Neural crest cell (in vitro differentiated cells): Measurements from ENCODE around the gene SLC28A3. TPM values are rescaled to one million over a fixed set of nuclear protein-coding genes. Genes with fewer than 3 reads are reported as not detected.

Source experiments
- DNase-seq: peaks from one replicate; pipeline ENCODE4 v3.0.0; 2021; ENCODE audit warnings: low read depth, mixed read lengths, low spot score
- H3K27ac Mint-ChIP-seq: one replicate; pipeline ENCODE4 v1.8.0; 2021; ENCODE audit warnings: mild to moderate bottlenecking, mixed read lengths; ENCODE audit not compliant: unreplicated experiment
- H3K27me3 Mint-ChIP-seq: 2 replicates; pipeline ENCODE4 v1.8.0; 2021; ENCODE audit warnings: low read depth, mild to moderate bottlenecking, mixed read lengths
- H3K36me3 Mint-ChIP-seq: 2 replicates; pipeline ENCODE4 v1.8.0; 2021; ENCODE audit warnings: low read depth, mild to moderate bottlenecking, mixed read lengths
- H3K4me1 Mint-ChIP-seq: 2 replicates; pipeline ENCODE4 v1.8.0; 2021; ENCODE audit warnings: mixed read lengths
- H3K4me3 Mint-ChIP-seq: one replicate; pipeline ENCODE4 v1.8.0; 2021; ENCODE audit warnings: mild to moderate bottlenecking, mixed read lengths
- H3K9me3 Mint-ChIP-seq: 2 replicates; pipeline ENCODE4 v1.8.0; 2021; ENCODE audit warnings: mixed read lengths
- total RNA-seq: library from RNA; stranded (reverse); gene quantifications from 2 replicates; pipeline ENCODE4 v1.2.1, GENCODE V29; 2021
- TF ChIP-seq, protein P1 (sequence below): fragments of 200-600 bp; sonication (generic); conservative IDR thresholded peaks from 2 replicates; pipeline ENCODE4 v1.5.0; 2021; ENCODE audit warnings: antibody characterized with exemption, mild to moderate bottlenecking

SLC28A3 gene
- total RNA-seq, 1 donor from 2014 or later, result not detected

DNA sequence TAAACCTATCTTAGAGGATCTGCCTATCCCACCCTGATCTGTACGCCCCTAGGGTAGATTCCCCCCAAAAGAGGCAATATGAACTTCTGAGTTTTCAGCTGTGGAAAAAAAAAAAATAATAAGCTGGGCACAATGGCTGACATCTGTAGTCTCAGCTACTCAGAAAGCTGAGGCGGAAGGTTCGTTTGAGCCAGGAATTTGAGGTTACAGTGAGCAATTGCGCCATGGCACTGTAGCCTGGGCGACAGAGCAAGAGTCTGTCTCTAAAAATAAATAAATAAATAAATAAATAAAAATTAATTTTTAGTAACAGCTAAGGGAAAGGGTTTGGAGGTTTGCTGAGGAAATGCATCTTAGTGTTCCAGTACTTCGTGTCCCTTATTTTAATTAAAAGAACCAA is 21.1 kb upstream of the SLC28A3 start:
- Mint-ChIP-seq H3K4me1 (no peaks in the 10 kb centered on the region), H3K27ac (no peak overlapping the region), H3K9me3 (no peaks in the 10 kb centered on the region), H3K36me3 (no peaks in the 10 kb centered on the region), H3K4me3 (no peak overlapping the region), H3K27me3 (no peaks in the 10 kb centered on the region)
- no peak for DNase-seq
- TF ChIP-seq, protein P1, sequence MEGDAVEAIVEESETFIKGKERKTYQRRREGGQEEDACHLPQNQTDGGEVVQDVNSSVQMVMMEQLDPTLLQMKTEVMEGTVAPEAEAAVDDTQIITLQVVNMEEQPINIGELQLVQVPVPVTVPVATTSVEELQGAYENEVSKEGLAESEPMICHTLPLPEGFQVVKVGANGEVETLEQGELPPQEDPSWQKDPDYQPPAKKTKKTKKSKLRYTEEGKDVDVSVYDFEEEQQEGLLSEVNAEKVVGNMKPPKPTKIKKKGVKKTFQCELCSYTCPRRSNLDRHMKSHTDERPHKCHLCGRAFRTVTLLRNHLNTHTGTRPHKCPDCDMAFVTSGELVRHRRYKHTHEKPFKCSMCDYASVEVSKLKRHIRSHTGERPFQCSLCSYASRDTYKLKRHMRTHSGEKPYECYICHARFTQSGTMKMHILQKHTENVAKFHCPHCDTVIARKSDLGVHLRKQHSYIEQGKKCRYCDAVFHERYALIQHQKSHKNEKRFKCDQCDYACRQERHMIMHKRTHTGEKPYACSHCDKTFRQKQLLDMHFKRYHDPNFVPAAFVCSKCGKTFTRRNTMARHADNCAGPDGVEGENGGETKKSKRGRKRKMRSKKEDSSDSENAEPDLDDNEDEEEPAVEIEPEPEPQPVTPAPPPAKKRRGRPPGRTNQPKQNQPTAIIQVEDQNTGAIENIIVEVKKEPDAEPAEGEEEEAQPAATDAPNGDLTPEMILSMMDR, result no peak

DNA sequence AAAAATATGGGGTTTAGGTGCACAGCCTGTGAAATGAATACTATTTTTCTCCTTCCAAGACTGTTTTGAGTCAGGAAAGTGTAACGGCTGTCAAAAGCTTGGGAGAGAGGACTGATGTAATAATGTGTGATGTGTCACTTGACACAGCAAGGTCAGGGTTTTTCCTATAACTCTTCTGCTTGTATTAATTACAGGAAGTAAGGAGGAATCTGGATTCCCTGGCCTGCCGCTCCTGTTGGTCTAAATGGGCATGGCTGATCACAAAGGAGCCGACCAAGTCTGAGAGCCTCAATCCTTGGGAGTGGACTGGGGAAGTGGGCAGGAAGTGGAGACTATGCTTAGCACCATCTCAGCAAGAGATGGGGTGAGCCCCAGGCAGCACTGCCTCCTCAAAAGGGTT is 16.7 kb upstream of the SLC28A3 start:
- no peaks in the 10 kb centered on the region for H3K4me1 Mint-ChIP-seq
- H3K4me3 Mint-ChIP-seq, result no peak overlapping the region
- H3K9me3 Mint-ChIP-seq, result no peaks in the 10 kb centered on the region
- no peaks in the 10 kb centered on the region for H3K36me3 Mint-ChIP-seq
- DNase-seq, result no peak
- H3K27ac Mint-ChIP-seq, result no peak overlapping the region
- H3K27me3 Mint-ChIP-seq, result no peaks in the 10 kb centered on the region
- TF ChIP-seq, protein P1, result no peak

DNA sequence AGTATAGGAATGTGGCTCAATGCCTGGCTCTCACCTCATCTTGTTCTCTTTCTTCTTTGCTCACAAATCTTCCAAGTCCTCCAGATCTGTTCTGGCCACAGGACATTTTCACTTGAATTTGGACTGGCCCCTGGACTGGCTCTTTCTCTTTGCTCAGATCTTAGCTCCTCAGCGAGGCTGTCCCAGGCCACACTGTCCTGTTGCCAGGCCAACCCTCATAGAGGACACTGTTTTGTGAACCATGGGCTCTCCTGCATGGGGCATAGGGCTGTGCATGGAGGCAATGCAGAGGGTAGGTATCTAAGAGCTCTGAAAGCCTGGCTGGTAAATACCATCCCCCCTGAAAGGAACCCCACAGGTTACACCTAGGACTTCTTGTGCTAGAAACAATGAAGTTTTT is 13.5 kb upstream of the SLC28A3 start:
- TF ChIP-seq, protein P1, result no peak
- no peak for DNase-seq
- Mint-ChIP-seq H3K27ac (no peak overlapping the region), H3K4me1 (no peaks in the 10 kb centered on the region), H3K9me3 (no peaks in the 10 kb centered on the region), H3K4me3 (no peak overlapping the region), H3K27me3 (no peaks in the 10 kb centered on the region), H3K36me3 (no peaks in the 10 kb centered on the region)

DNA sequence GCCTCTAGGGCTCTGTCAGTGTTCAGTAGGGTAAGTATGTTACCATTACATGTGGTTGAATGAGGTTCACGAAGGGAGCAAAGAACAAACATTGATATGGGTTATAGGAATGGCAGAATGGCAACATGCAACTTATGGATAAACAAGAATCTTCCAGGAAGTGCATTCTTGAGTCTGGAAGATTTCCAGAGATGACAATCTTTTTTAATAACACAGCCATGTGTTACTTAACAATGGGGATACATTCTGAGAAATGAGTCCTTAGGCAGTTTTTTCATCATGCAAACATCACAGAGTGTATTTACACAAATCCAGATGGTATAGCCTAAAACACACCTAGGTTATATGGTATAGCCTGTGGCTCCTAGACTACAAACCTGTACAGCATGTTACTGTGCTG is 9.1 kb upstream of the SLC28A3 start:
- H3K9me3 Mint-ChIP-seq, result no peaks in the 10 kb centered on the region
- no peaks in the 10 kb centered on the region for H3K36me3 Mint-ChIP-seq
- H3K27me3 Mint-ChIP-seq, result no peaks in the 10 kb centered on the region
- no peaks in the 10 kb centered on the region for H3K4me1 Mint-ChIP-seq
- TF ChIP-seq, protein P1, result no peak
- H3K27ac Mint-ChIP-seq, result no peak overlapping the region
- no peak for DNase-seq
- H3K4me3 Mint-ChIP-seq, result no peak overlapping the region

DNA sequence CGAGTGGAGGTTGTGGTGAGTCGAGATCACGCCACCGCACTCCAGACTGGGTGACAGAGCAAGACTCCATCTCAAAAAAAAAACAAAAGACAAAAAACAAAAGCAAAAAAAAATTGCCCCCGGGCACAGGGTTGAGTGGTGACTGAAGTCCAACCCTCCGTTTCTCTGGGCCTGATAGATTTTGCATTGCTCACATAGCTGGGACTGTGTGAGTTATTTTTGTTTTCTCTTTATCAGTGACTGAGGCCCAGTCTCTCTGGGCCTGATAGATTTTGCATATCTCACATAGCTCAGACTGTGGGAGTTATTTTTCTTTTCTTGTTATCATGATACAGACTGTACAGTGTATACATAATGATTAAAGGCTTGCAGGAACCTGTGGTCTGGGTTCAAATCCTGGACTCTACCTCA is 2.6 kb upstream of the SLC28A3 start:
- H3K27me3 Mint-ChIP-seq, result no peaks in the 10 kb centered on the region
- no peak for DNase-seq
- H3K4me3 Mint-ChIP-seq, result no peak overlapping the region
- H3K9me3 Mint-ChIP-seq, result no peaks in the 10 kb centered on the region
- TF ChIP-seq, protein P1, result no peak
- H3K27ac Mint-ChIP-seq, result no peak overlapping the region
- no peaks in the 10 kb centered on the region for H3K36me3 Mint-ChIP-seq
- H3K4me1 Mint-ChIP-seq, result peaks cover 3% of the 10 kb centered on the region

DNA sequence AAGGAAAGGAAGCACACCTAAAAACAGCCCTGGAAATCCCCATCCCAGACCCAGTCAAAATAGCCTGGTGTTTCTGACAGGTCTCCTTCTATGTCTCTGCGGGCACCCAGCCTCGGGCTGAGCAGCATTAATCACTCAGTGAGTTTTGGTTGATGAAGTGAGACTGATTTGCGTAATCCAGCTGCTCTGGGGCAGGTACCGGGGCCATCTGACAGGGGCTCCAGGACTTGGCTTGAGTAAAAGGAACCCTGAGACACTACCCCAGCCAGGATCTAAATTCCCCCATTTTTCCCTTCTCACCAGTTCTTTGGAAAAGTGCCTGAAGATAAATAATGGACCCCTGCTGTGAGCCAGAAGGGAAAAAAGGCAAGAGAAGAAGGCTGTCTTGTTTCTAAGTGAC is 596 bp downstream of the SLC28A3 start:
- Mint-ChIP-seq H3K27ac (no peak overlapping the region), H3K4me1 (peaks cover 3% of the 10 kb centered on the region), H3K36me3 (no peaks in the 10 kb centered on the region), H3K27me3 (no peaks in the 10 kb centered on the region), H3K4me3 (no peak overlapping the region), H3K9me3 (no peaks in the 10 kb centered on the region)
- TF ChIP-seq, protein P1, result no peak
- DNase-seq, result no peak
